NCI-H1417 (cell line): ENCODE data around the gene MRRF.
A peak's percentile ranks its signal among the peaks of the same experiment; 100 is the strongest.

Experiments used
- DNase-seq, 3 experiments: peaks; one replicate each; lab custom pipeline; 2025; lab: John Stamatoyannopoulos, UW

The MRRF gene

GRCh38 chr9:122332083-122332482, 67.4 kb downstream of the MRRF start:
- DNase-seq = peak in 2 of 3 experiments; percentile 25 to 70

DNA sequence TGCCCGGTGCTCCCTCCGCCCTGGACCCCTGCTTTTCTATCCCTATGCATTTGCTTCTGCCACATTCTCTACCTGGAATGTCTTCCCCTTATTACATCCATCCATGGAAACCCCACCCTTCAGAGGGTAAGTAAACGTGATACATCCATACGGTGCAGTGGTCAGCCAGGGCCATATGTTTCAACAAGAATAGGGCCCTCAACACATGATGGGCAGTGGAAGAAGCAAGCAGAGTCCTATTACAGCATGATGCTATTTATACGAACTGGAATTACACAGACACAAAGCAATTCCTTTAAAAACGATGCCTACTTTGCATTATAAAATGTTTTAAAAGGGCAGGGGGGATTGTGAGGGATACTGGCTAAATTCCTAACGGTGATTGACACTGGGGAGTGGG, 68.0 kb downstream of the MRRF start:
- no peak for DNase-seq

- DNase-seq = no peak
Measured at GRCh38 chr9:122333169-122333808, 68.6 kb downstream of the MRRF start.

- DNase-seq = no peak
Measured at GRCh38 chr9:122334916-122335315, 70.2 kb downstream of the MRRF start.

- no peak for DNase-seq
Measured at GRCh38 chr9:122336189-122336588, 71.5 kb downstream of the MRRF start.

- no peak for DNase-seq
Measured at GRCh38 chr9:122336866-122337555, 72.3 kb downstream of the MRRF start.

GRCh38 chr9:122337556-122337929, 72.9 kb downstream of the MRRF start:
- DNase-seq = peak in 1 of 3 experiments; percentile 59

GRCh38 chr9:122338536-122338935, 73.9 kb downstream of the MRRF start:
- DNase-seq = no peak

DNA sequence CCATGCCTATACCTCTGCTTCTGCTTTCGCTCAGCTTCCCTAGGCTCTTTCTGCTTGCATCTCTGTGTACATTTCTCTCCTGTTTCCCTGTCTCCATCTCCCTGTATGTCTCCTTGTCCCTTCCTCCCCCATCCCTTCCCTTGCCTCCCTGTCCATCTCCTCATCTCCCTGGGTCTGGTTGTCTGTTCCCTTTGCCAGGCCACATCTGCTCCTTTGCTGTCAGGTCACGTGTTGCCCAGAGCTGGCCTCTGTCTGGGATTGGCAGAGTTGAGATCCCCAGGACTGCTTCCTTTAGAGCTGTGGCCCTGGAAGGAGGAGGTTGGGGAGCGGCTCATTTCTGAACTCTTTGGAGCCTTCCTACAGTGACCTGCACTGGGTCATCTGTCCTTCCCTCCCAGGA, 74.3 kb downstream of the MRRF start:
- DNase-seq = no peak

GRCh38 chr9:122339579-122339978, 74.9 kb downstream of the MRRF start:
- DNase-seq = no peak

DNA sequence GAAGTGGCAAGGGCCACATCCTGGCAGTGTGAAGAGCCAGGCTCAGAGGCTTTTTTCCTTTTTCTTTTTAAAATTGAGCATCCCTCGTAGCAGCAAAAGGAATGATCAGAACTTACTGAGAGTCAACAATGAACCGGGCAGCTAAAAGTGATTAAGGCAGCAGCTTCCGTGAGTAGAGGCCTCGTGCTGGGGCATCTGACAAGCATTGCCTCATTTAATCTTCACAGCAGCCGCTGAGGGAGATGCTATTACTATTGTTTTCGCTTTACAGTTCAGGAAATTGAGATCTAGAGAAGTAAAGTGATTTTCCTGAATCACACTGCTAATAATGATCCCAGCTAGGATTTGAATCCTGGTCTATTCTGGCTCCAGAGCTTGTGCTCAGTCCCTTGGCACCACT, 75.5 kb downstream of the MRRF start:
- no peak for DNase-seq

- no peak for DNase-seq
Measured at GRCh38 chr9:122342323-122343050, 77.8 kb downstream of the MRRF start.

DNA sequence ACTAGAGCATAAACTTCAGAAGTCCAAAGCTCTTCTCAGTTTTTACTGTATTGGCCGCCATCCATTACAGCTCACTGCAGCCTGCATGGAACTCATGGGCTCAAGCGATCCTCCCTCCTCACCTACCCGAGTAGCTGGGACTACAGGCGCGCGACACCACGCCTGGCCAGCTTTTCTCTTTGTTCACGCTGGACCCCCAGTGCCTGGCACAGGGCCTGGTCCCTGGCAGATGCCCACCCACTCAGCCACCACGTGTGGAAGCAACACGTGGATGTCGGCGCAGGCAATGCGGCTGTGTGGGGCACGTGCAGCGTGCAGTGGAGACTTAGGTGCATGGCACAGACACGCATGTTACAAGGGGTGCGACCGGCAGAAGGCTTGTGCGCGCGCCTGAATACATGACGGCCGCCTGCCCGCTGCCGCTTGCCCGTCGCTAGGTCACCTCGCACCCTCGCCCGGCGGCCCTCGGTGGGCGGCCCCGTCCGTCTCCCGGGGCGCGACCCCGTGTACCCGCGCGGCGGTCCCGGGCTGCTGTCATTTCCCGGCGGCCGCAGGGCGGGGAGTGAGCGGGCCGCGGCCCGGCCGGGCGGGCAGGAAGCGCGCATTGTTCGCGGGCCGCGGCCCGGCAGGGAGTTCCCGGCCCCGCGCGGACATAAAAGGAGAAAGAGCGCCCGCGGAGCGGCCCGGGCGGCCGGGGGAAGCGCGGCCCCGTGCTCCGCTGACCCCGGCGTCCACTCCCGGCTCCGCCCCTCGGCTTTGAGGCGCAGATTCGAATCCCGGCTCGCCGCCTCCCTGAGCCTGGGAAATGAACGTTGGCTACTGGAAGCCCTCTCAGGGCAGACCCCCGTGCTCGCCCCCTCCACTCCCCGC, 82.0 kb downstream of the MRRF start:
- peak in 2 of 3 experiments; percentile 73 to 82 for DNase-seq

DNA sequence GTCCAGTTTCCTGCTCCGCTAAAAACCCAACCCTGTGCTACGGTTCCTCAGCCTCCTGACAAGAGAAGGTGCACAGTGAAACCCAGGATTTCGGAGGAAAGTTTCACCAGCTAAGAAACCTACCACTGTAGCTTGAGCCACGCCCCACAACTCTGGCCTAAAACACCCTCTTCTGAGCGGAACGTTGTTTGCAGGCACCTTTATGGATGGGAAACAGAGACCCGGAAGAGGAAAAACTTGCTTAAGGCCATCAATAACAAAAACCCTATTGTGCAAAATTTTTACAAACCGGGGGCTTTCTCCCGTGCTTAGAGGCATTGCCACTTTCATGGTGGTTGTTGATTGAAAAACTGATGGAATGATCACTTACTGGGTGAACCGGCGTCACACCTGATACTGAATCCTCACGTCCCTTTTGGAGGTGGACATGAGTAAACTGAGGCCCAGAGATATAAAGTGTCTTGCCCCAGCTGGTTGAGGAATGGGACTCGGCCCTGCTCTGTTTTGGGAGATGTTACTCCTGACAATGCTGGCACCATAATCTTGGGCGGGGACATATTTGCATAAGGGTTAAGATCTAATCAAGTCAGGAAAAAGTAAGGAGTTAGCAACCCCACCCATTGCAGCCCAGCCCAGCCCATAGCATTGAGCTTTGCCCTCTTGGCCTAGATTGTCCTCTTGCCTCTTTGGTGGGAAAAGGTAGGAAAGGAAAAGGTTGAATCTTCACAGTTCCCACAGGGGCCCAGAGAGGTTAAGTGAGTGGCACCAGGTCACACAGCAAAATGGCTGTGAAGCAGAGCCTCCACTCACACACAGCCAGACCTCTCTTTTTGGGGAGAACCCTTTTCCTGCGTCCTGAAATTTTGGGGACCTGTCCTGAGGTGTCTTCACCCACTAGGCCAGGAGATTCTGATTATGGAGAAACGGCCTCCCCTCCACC, 82.9 kb downstream of the MRRF start:
- peak in 1 of 3 experiments; percentile 72 for DNase-seq

GRCh38 chr9:122348288-122348777, 83.7 kb downstream of the MRRF start:
- DNase-seq = no peak

DNA sequence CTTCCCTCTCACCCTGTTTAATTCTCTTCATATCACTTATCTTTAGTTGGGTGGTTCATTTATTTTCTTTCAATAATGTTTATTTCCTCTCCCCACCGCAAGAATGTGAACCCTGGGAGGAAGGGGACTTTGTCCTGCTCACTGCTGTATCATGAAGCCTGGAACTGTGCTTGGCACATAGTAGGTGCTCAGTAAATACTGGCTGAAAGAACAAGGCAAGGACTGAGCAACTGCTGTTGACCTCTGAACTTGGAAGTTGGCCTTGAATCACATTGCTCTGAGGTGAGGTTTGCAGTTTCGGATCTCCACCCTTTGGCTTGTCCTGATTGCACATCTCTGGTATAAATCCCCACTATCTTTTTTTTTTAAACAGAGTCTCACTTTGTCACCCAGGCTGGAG, 84.1 kb downstream of the MRRF start:
- no peak for DNase-seq

GRCh38 chr9:122349201-122349600, 84.5 kb downstream of the MRRF start:
- no peak for DNase-seq

DNA sequence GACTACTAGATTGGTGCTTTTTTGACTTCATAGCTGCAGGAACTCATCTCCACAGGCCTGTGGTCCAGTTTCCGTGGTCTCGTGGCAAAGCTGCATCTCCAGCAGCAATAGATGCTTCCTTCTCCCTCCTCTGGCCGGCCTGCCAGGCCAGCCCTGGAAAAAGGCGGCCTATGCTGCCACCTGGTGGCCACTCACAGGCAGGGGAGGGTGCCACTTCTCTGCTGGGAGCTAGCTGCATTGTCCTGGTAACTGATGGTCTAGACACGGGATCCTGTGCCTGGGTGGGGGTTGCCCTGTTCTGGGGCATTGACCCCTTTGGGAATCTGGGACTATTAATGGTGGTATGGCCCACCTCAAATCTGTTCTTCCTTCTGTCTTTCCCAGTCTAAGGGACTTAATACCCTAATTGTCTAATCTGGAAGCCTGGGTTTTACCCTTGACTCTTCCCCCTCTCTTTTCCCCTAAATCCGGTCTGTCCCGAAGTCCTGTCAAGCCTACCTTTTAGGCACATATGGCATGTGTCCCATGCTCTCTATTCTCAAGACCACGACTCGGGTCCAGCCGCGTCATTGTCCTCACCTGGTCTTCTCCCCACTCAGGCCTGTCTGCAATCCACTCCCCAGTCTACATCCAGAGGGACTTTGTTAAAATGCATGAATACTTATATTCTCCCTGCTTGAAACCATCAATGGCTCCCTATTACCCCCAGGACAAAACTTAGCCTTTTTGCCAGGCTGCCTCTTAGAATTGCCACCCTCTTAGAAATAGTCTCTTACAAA, 86.1 kb downstream of the MRRF start:
- DNase-seq = peak; percentile 46 to 85 (median 70)

DNA sequence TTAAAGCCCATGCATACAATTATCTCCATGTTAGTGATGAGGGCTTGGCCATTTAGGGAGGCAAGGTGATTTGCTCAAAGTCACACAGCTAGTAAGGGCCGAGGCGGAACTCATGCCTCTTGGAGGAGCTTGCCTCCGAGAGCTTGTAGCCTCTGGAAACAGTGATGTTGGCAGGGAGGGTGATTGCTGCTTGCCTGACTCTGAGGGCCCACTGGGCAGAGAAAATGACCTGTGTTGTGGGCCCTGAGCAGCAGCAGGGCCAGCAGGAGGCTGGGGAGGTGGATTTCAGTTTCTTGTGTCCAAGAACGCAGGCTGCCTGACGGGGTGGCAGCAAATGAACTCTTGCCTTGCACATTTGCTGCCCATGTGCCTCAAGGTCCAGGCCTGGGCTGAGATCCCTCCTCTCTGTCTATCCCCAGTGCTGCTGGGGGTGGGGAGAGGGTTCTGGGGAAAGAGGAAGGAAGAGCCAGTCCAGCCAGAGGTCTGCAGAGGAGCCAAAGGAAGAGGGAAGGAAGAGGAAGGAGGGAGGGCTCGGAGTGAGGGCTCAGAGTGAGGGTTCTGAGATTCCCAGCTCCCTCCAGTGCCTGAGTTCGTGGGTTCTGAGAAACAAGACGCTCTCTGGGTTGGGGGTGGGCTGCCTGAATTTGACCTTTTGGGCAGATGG, 90.0 kb downstream of the MRRF start:
- no peak for DNase-seq
